Smooth muscle cell (in vitro differentiated cells): ENCODE results near the gene AP3B1. TPM values are rescaled to one million over a fixed set of nuclear protein-coding genes. Genes with fewer than 3 reads are reported as not detected.

Source experiments
- DNase-seq: peaks from one replicate; lab custom pipeline; 2025; ENCODE audit not compliant: unreplicated experiment; lab: John Stamatoyannopoulos, UW
- H2AFZ ChIP-seq: fragments of 200-600 bp; sonication (generic); 2 replicates; pipeline ENCODE4 v1.6.0; 2016; ENCODE audit warnings: antibody characterized with exemption, low read depth, mild to moderate bottlenecking
- H3F3A ChIP-seq: fragments of 200-600 bp; sonication (generic); 2 replicates; pipeline ENCODE4 v1.6.0; 2017; ENCODE audit warnings: antibody characterized with exemption, low read depth
- H3K27ac ChIP-seq: fragments of 200-600 bp; sonication (generic); 2 replicates; pipeline ENCODE4 v1.5.1; 2016; ENCODE audit warnings: low read depth, mild to moderate bottlenecking
- H3K27me3 ChIP-seq: fragments of 200-600 bp; sonication (generic); 2 replicates; pipeline ENCODE4 v1.6.1; 2016; ENCODE audit warnings: low read depth, mild to moderate bottlenecking
- H3K36me3 ChIP-seq: fragments of 200-600 bp; sonication (generic); 2 replicates; pipeline ENCODE4 v1.5.1; 2016; ENCODE audit warnings: low read depth
- H3K4me1 ChIP-seq: fragments of 200-600 bp; sonication (generic); 2 replicates; pipeline ENCODE4 v1.5.1; 2016; ENCODE audit warnings: low read depth
- H3K4me2 ChIP-seq: fragments of 200-600 bp; sonication (generic); 2 replicates; pipeline ENCODE4 v1.6.0; 2016; ENCODE audit warnings: mild to moderate bottlenecking
- H3K4me3 ChIP-seq: fragments of 200-600 bp; sonication (generic); 2 replicates; pipeline ENCODE4 v1.5.1; 2016; ENCODE audit warnings: mild to moderate bottlenecking
- H3K79me2 ChIP-seq: fragments of 200-600 bp; sonication (generic); 2 replicates; pipeline ENCODE4 v1.6.0; 2016; ENCODE audit warnings: low read depth, mild to moderate bottlenecking
- H3K9ac ChIP-seq: fragments of 200-600 bp; sonication (generic); 2 replicates; pipeline ENCODE4 v1.6.0; 2016; ENCODE audit warnings: low read depth
- H3K9me3 ChIP-seq: fragments of 200-600 bp; sonication (generic); replicated peaks from 2 replicates; pipeline ENCODE4 v1.5.1; 2016; ENCODE audit warnings: low read depth
- H4K20me1 ChIP-seq: fragments of 200-600 bp; sonication (generic); 2 replicates; pipeline ENCODE4 v1.6.0; 2016; ENCODE audit warnings: low read depth
- CTCF ChIP-seq: fragments of 200-600 bp; sonication (generic); IDR thresholded peaks from 2 replicates; pipeline ENCODE4 v1.5.1; 2017; ENCODE audit warnings: borderline replicate concordance, mild to moderate bottlenecking, antibody characterized with exemption; ENCODE audit not compliant: insufficient read depth, poor library complexity, severe bottlenecking
- WGBS: methylation state at CpG from one replicate; pipeline ENCODE4 v1.1.7; 2016; ENCODE audit warnings: low lambda C conversion rate; 5-methylcytosine and 5-hydroxymethylcytosine counted together
- polyA plus RNA-seq: library from polyadenylated mRNA; unstranded; fragments of >200 nt; fragmentation: Nextera tagmentation; extraction: Ambion mirVana; gene quantifications from 2 replicates; pipeline ENCODE4 v1.2.1, GENCODE V29; 2016
- total RNA-seq: library from RNA; depleted of rRNA; stranded (reverse); fragments of >200 nt; gene quantifications from 2 replicates; pipeline ENCODE4 v1.2.3, GENCODE V29; 2014

Gene AP3B1
- total and polyA plus RNA-seq, 2 experiments from 2014 or later = 36.9 to 76.3 TPM

GRCh38 chr5:78251663-78252284 is 42.7 kb downstream of the AP3B1 start:
- H3K4me2 ChIP-seq = no peak overlapping the region
- no peaks in the 10 kb centered on the region for H3K27me3 ChIP-seq
- H3K4me3 ChIP-seq = no peak overlapping the region
- H3K79me2 ChIP-seq = peaks cover 44% of the 10 kb centered on the region
- peaks cover 2% of the 10 kb centered on the region for H3F3A ChIP-seq
- no peak overlapping the region for H3K9ac ChIP-seq
- no peaks in the 10 kb centered on the region for H3K9me3 ChIP-seq
- DNase-seq = no peak
- no peaks in the 10 kb centered on the region for H3K4me1 ChIP-seq
- TF ChIP-seq CTCF = no peak
- H3K27ac ChIP-seq = no peak overlapping the region
- H3K36me3 ChIP-seq = peaks cover 6% of the 10 kb centered on the region
- peaks cover 66% of the 10 kb centered on the region for H4K20me1 ChIP-seq
- no peak overlapping the region for H2AFZ ChIP-seq
- 93% methylated on average over 7 of the region's 7 CpGs for WGBS

GRCh38 chr5:78245136-78245535 is 49.4 kb downstream of the AP3B1 start:
- peaks cover 7% of the 10 kb centered on the region for H3K4me1 ChIP-seq
- TF ChIP-seq CTCF = no peak
- peaks cover 26% of the 10 kb centered on the region for H3K79me2 ChIP-seq
- no peak overlapping the region for H2AFZ ChIP-seq
- no peaks in the 10 kb centered on the region for H3K27me3 ChIP-seq
- no peak for DNase-seq
- H3F3A ChIP-seq = peaks cover 22% of the 10 kb centered on the region
- H3K27ac ChIP-seq = peak overlapping the region; percentile 44
- H3K36me3 ChIP-seq = peaks cover 6% of the 10 kb centered on the region
- 26% methylated on average over 8 of the region's 8 CpGs for WGBS
- no peak overlapping the region for H3K4me3 ChIP-seq
- H3K4me2 ChIP-seq = peak overlapping the region; percentile 17
- H3K9ac ChIP-seq = no peak overlapping the region
- peaks cover 79% of the 10 kb centered on the region for H4K20me1 ChIP-seq
- H3K9me3 ChIP-seq = no peaks in the 10 kb centered on the region

GRCh38 chr5:78243639-78244038 is 50.9 kb downstream of the AP3B1 start:
- H3K27me3 ChIP-seq = no peaks in the 10 kb centered on the region
- no peak overlapping the region for H3K4me3 ChIP-seq
- H3F3A ChIP-seq = peaks cover 22% of the 10 kb centered on the region
- no peak overlapping the region for H2AFZ ChIP-seq
- DNase-seq = no peak
- no peak overlapping the region for H3K4me2 ChIP-seq
- no peak for TF ChIP-seq CTCF
- no peak overlapping the region for H3K9ac ChIP-seq
- peaks cover 31% of the 10 kb centered on the region for H3K79me2 ChIP-seq
- peaks cover 3% of the 10 kb centered on the region for H3K36me3 ChIP-seq
- peak overlapping the region; percentile 38 for H3K27ac ChIP-seq
- no peaks in the 10 kb centered on the region for H3K9me3 ChIP-seq
- peaks cover 7% of the 10 kb centered on the region for H3K4me1 ChIP-seq
- peaks cover 85% of the 10 kb centered on the region for H4K20me1 ChIP-seq

DNA sequence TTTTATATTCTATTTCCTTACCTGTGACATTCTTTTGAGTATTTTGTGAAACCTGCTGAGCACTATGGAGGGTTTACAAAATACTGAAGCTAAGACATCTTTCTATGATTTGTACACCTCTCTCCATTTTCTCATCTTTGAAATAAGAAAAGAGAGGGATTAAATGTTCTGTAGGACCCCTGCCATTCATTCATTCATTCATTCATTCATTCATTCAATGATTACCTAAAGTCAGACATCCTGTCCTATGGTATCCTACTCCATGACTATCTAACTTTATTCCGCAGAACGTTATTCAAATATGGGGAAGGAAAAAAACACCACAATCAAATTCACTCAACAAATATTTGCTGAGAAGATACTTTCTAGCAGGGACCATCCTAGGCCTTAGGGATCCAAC is 51.4 kb downstream of the AP3B1 start:
- no peak overlapping the region for H3K9ac ChIP-seq
- H3K27ac ChIP-seq = peak overlapping the region; percentile 38
- no peak overlapping the region for H2AFZ ChIP-seq
- H3K79me2 ChIP-seq = peaks cover 35% of the 10 kb centered on the region
- WGBS = 97% methylated on average over 2 of the region's 2 CpGs
- H3F3A ChIP-seq = peaks cover 22% of the 10 kb centered on the region
- H3K27me3 ChIP-seq = no peaks in the 10 kb centered on the region
- H3K4me2 ChIP-seq = no peak overlapping the region
- no peak for TF ChIP-seq CTCF
- H3K4me3 ChIP-seq = no peak overlapping the region
- DNase-seq = no peak
- H4K20me1 ChIP-seq = peaks cover 87% of the 10 kb centered on the region
- H3K9me3 ChIP-seq = no peaks in the 10 kb centered on the region
- H3K36me3 ChIP-seq = no peaks in the 10 kb centered on the region
- peaks cover 7% of the 10 kb centered on the region for H3K4me1 ChIP-seq
